Liver (tissue), 3 donors: Measurements from ENCODE around the gene UGT1A9.

ENCODE experiments used
- JUND ChIP-seq, 2 donors: IDR thresholded peaks; 2 replicates each; pipeline ENCODE4 v1.6.1; 2016; ENCODE audit warnings: antibody characterized with exemption in 2 of 2
- SP1 ChIP-seq: IDR thresholded peaks from 2 replicates; pipeline ENCODE4 v1.6.1; 2018; ENCODE audit warnings: antibody characterized with exemption, mild to moderate bottlenecking
- TAF1 ChIP-seq: conservative IDR thresholded peaks from 2 replicates; pipeline ENCODE4 v1.6.1; 2016; ENCODE audit warnings: antibody characterized with exemption, mild to moderate bottlenecking
- TF ChIP-seq, protein P1 (sequence below): fragments of 150-350 bp; IDR thresholded peaks from 2 replicates; pipeline ENCODE4 v1.5.1; 2017; ENCODE audit warnings: improper control_type of control experiment, low read depth, low read length; ENCODE audit not compliant: missing input control
- TF ChIP-seq, protein P2 (sequence below): IDR thresholded peaks from 2 replicates; pipeline ENCODE4 v1.6.1; 2016; ENCODE audit warnings: antibody characterized with exemption, mild to moderate bottlenecking
- TF ChIP-seq, protein P3 (sequence below): IDR thresholded peaks from 2 replicates; pipeline ENCODE4 v1.6.1; 2016; ENCODE audit warnings: antibody characterized with exemption
- donor health status: healthy.
- donor health status: healthy.

- TF ChIP-seq, protein P1, sequence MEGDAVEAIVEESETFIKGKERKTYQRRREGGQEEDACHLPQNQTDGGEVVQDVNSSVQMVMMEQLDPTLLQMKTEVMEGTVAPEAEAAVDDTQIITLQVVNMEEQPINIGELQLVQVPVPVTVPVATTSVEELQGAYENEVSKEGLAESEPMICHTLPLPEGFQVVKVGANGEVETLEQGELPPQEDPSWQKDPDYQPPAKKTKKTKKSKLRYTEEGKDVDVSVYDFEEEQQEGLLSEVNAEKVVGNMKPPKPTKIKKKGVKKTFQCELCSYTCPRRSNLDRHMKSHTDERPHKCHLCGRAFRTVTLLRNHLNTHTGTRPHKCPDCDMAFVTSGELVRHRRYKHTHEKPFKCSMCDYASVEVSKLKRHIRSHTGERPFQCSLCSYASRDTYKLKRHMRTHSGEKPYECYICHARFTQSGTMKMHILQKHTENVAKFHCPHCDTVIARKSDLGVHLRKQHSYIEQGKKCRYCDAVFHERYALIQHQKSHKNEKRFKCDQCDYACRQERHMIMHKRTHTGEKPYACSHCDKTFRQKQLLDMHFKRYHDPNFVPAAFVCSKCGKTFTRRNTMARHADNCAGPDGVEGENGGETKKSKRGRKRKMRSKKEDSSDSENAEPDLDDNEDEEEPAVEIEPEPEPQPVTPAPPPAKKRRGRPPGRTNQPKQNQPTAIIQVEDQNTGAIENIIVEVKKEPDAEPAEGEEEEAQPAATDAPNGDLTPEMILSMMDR: peak; percentile 33
- TF ChIP-seq JUND (IDR thresholded peaks at IDR 0.05) (no peak), TAF1 (no peak), SP1 (no peak)
- TF ChIP-seq, protein P2, sequence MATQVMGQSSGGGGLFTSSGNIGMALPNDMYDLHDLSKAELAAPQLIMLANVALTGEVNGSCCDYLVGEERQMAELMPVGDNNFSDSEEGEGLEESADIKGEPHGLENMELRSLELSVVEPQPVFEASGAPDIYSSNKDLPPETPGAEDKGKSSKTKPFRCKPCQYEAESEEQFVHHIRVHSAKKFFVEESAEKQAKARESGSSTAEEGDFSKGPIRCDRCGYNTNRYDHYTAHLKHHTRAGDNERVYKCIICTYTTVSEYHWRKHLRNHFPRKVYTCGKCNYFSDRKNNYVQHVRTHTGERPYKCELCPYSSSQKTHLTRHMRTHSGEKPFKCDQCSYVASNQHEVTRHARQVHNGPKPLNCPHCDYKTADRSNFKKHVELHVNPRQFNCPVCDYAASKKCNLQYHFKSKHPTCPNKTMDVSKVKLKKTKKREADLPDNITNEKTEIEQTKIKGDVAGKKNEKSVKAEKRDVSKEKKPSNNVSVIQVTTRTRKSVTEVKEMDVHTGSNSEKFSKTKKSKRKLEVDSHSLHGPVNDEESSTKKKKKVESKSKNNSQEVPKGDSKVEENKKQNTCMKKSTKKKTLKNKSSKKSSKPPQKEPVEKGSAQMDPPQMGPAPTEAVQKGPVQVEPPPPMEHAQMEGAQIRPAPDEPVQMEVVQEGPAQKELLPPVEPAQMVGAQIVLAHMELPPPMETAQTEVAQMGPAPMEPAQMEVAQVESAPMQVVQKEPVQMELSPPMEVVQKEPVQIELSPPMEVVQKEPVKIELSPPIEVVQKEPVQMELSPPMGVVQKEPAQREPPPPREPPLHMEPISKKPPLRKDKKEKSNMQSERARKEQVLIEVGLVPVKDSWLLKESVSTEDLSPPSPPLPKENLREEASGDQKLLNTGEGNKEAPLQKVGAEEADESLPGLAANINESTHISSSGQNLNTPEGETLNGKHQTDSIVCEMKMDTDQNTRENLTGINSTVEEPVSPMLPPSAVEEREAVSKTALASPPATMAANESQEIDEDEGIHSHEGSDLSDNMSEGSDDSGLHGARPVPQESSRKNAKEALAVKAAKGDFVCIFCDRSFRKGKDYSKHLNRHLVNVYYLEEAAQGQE: no peak
- TF ChIP-seq, protein P3, sequence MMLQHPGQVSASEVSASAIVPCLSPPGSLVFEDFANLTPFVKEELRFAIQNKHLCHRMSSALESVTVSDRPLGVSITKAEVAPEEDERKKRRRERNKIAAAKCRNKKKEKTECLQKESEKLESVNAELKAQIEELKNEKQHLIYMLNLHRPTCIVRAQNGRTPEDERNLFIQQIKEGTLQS: no peak
Measured at GRCh38 chr2:233643128-233643527, 28.6 kb upstream of the UGT1A9 start.
